ENCODE data around the gene STK10.

DNA sequence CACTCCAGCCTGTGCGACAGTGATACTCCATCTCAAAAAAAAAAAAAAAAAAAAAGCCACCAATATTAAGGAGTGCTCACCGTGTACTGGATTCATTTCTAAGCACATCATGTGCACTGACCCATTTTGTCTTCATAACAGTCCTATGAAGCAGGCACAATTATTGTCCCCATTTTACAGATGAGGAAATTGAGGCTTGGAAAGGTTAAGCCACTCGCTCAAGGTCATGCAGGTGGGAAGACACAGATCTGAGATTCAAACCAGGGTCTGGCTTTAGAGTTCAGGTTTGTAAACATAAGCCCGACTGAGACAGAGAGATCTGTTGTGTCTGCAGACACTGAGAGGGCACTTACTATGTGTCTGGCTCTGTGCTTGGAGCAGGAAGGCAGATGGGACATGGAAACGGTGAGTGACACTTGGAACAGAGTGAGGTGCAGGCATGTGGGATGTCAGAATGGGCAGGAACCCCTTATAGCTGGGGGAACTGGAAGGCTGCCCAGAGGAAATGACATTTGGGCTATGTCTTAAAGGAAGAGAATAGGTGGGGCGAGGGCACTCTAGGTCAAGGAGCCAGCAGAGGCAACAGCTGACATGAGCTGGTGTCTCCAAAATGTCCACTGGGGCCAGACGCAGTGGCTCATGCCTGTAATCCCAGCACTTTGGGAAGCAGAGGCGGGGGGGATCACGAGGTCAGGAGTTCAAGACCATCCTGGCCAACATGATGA, 69.9 kb downstream of the STK10 start:
- TF ChIP-seq CTCF (IDR thresholded peaks at IDR 0.05 in 4 of 5, conservative IDR thresholded peaks at IDR 0.05 in 1 of 5) = no peak
- no peak for TF ChIP-seq POLR2A (IDR thresholded peaks at IDR 0.05)
